Astrocyte (in vitro differentiated cells and primary cell): Measurements from ENCODE around the gene HOXD11. TPM values are rescaled to one million over a fixed set of nuclear protein-coding genes. Genes with fewer than 3 reads are reported as not detected.

Source experiments
- DNase-seq: peaks from one replicate; pipeline ENCODE4 v3.0.0-alpha.2; 2010; ENCODE audit warnings: low read depth
- FAIRE-seq: peaks from 2 replicates; lab custom pipeline; 2011; peaks lifted over from hg19 to GRCh38; lab: Jason Lieb, UNC
- H2AFZ ChIP-seq: 2 replicates; pipeline ENCODE4 v1.6.0; 2012; ENCODE audit warnings: low read depth, low read length, inconsistent platforms
- H3K27ac ChIP-seq: 2 replicates; pipeline ENCODE4 v1.5.1; 2011; ENCODE audit warnings: low read depth, low read length, inconsistent platforms
- H3K27me3 ChIP-seq: 2 replicates; pipeline ENCODE4 v1.6.0; 2011; ENCODE audit warnings: low read length, inconsistent platforms; ENCODE audit not compliant: insufficient read depth
- H3K36me3 ChIP-seq: 2 replicates; pipeline ENCODE4 v1.5.1; 2011; ENCODE audit warnings: low read length, inconsistent platforms; ENCODE audit not compliant: insufficient read depth
- H3K4me1 ChIP-seq: 2 replicates; pipeline ENCODE4 v1.5.1; 2011; ENCODE audit warnings: low read length, inconsistent platforms; ENCODE audit not compliant: insufficient read depth
- H3K4me2 ChIP-seq: 2 replicates; pipeline ENCODE4 v1.6.0; 2012; ENCODE audit warnings: low read length, inconsistent platforms
- H3K4me3 ChIP-seq: 2 replicates; pipeline ENCODE4 v1.5.1; 2011; ENCODE audit warnings: low read depth, mild to moderate bottlenecking, low read length, inconsistent platforms; ENCODE audit not compliant: insufficient read depth
- H3K79me2 ChIP-seq: 2 replicates; pipeline ENCODE4 v1.6.0; 2012; ENCODE audit warnings: mild to moderate bottlenecking, low read length, inconsistent platforms; ENCODE audit not compliant: insufficient read depth
- H3K9ac ChIP-seq: 2 replicates; pipeline ENCODE4 v1.6.0; 2012; ENCODE audit warnings: mild to moderate bottlenecking, low read length, inconsistent platforms
- H3K9me3 ChIP-seq: 2 replicates; pipeline ENCODE4 v1.5.1; 2012; ENCODE audit warnings: low read depth, mild to moderate bottlenecking, low read length, inconsistent platforms; ENCODE audit not compliant: insufficient read depth
- H4K20me1 ChIP-seq: 2 replicates; pipeline ENCODE4 v1.6.0; 2012; ENCODE audit warnings: low read length, inconsistent platforms; ENCODE audit not compliant: insufficient read depth
- H3K27ac Mint-ChIP-seq: one replicate; pipeline ENCODE4 v1.8.0; 2021; ENCODE audit warnings: mild to moderate bottlenecking, mixed read lengths; ENCODE audit not compliant: unreplicated experiment
- H3K27me3 Mint-ChIP-seq: one replicate; pipeline ENCODE4 v1.8.0; 2021; ENCODE audit warnings: low read depth, mixed read lengths; ENCODE audit not compliant: unreplicated experiment
- H3K36me3 Mint-ChIP-seq: one replicate; pipeline ENCODE4 v1.8.0; 2021; ENCODE audit warnings: low read depth, mixed read lengths; ENCODE audit not compliant: unreplicated experiment
- H3K4me1 Mint-ChIP-seq: one replicate; pipeline ENCODE4 v1.8.0; 2021; ENCODE audit warnings: low read depth, mixed read lengths; ENCODE audit not compliant: unreplicated experiment
- H3K4me3 Mint-ChIP-seq: one replicate; pipeline ENCODE4 v1.8.0; 2021; ENCODE audit warnings: mild to moderate bottlenecking, moderate library complexity, mixed read lengths; ENCODE audit not compliant: unreplicated experiment
- H3K9me3 Mint-ChIP-seq: one replicate; pipeline ENCODE4 v1.8.0; 2021; ENCODE audit warnings: mild to moderate bottlenecking, mixed read lengths; ENCODE audit not compliant: unreplicated experiment
- EZH2 ChIP-seq: IDR thresholded peaks from 2 replicates; pipeline ENCODE4 v1.6.1; 2012; ENCODE audit warnings: mild to moderate bottlenecking, low read length, inconsistent platforms; ENCODE audit not compliant: insufficient read depth
- total RNA-seq: library from RNA; stranded (reverse); gene quantifications from 2 replicates; pipeline ENCODE4 v1.2.1, GENCODE V29; 2021
- TF ChIP-seq, protein P1 (sequence below): IDR thresholded peaks from 2 replicates; pipeline ENCODE4 v1.5.1; 2011; ENCODE audit warnings: low read depth, mild to moderate bottlenecking, inconsistent platforms, low read length, moderate library complexity; ENCODE audit not compliant: insufficient read depth

Gene HOXD11
- total RNA-seq, 1 donor from 2014 or later = not detected

DNA sequence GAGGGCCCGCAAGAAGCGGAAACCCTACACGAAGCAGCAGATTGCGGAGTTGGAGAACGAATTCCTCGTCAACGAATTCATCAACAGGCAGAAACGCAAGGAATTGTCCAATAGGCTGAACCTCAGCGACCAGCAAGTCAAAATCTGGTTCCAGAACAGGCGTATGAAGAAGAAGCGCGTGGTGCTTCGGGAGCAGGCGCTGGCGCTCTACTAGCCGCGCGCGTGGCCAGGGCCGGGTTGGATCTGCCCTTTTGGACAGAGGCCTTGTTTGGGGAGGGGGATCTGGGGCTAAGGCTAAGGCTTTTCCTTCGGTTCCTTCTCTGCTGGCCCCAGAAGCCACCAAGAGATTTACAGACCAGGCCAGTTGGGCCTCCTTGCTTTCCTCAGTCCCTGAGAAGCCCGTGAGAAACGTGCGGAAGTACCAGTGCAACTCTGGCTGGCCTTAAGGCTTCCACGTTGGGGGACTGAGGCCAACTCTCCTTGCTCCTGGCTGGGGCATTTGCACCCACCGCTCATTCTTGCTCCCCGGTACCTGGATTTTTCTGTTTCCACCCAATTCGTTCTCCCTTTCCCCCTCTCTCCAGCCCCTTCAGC, 6.4 kb upstream of the HOXD11 start:
- Histone ChIP-seq H3K9ac (no peak overlapping the region), H3K9me3 (peaks cover 21% of the 10 kb centered on the region), H3K4me1 (peaks cover 7% of the 10 kb centered on the region), H2AFZ (no peak overlapping the region), H3K4me2 (no peak overlapping the region), H3K4me3 (no peak overlapping the region), H4K20me1 (peaks cover 5% of the 10 kb centered on the region), H3K27me3 (peaks cover 98% of the 10 kb centered on the region), H3K79me2 (no peaks in the 10 kb centered on the region), H3K27ac (no peak overlapping the region), H3K36me3 (no peaks in the 10 kb centered on the region)
- no peak overlapping the region for H3K4me3 Mint-ChIP-seq
- peak overlapping the region; percentile 26 for H3K27ac Mint-ChIP-seq
- no peak for DNase-seq
- H3K4me1 Mint-ChIP-seq = peaks cover 6% of the 10 kb centered on the region
- peaks cover 19% of the 10 kb centered on the region for H3K9me3 Mint-ChIP-seq
- peaks cover 92% of the 10 kb centered on the region for H3K27me3 Mint-ChIP-seq
- TF ChIP-seq, protein P1, sequence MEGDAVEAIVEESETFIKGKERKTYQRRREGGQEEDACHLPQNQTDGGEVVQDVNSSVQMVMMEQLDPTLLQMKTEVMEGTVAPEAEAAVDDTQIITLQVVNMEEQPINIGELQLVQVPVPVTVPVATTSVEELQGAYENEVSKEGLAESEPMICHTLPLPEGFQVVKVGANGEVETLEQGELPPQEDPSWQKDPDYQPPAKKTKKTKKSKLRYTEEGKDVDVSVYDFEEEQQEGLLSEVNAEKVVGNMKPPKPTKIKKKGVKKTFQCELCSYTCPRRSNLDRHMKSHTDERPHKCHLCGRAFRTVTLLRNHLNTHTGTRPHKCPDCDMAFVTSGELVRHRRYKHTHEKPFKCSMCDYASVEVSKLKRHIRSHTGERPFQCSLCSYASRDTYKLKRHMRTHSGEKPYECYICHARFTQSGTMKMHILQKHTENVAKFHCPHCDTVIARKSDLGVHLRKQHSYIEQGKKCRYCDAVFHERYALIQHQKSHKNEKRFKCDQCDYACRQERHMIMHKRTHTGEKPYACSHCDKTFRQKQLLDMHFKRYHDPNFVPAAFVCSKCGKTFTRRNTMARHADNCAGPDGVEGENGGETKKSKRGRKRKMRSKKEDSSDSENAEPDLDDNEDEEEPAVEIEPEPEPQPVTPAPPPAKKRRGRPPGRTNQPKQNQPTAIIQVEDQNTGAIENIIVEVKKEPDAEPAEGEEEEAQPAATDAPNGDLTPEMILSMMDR = no peak
- no peak for TF ChIP-seq EZH2
- H3K36me3 Mint-ChIP-seq = no peaks in the 10 kb centered on the region
- no peak for FAIRE-seq

GRCh38 chr2:176101216-176101830, 5.8 kb upstream of the HOXD11 start:
- H3K9ac ChIP-seq = no peak overlapping the region
- no peaks in the 10 kb centered on the region for H3K36me3 ChIP-seq
- no peak overlapping the region for H3K4me3 ChIP-seq
- no peak for FAIRE-seq
- Mint-ChIP-seq H3K9me3 (peaks cover 24% of the 10 kb centered on the region), H3K4me1 (peaks cover 6% of the 10 kb centered on the region), H3K27ac (peak overlapping the region; percentile 26), H3K4me3 (no peak overlapping the region), H3K27me3 (peaks cover 93% of the 10 kb centered on the region), H3K36me3 (no peaks in the 10 kb centered on the region)
- peaks cover 98% of the 10 kb centered on the region for H3K27me3 ChIP-seq
- H3K79me2 ChIP-seq = no peaks in the 10 kb centered on the region
- TF ChIP-seq, protein P1 = no peak
- no peak for TF ChIP-seq EZH2
- peaks cover 9% of the 10 kb centered on the region for H4K20me1 ChIP-seq
- H2AFZ ChIP-seq = no peak overlapping the region
- H3K4me2 ChIP-seq = no peak overlapping the region
- peaks cover 7% of the 10 kb centered on the region for H3K4me1 ChIP-seq
- H3K27ac ChIP-seq = no peak overlapping the region
- no peak for DNase-seq
- H3K9me3 ChIP-seq = peaks cover 20% of the 10 kb centered on the region

- H3K27ac Mint-ChIP-seq = no peak overlapping the region
- peaks cover 90% of the 10 kb centered on the region for H3K27me3 Mint-ChIP-seq
- peaks cover 7% of the 10 kb centered on the region for H3K4me1 Mint-ChIP-seq
- H3K36me3 ChIP-seq = no peaks in the 10 kb centered on the region
- H3K79me2 ChIP-seq = no peaks in the 10 kb centered on the region
- H3K4me1 ChIP-seq = peaks cover 2% of the 10 kb centered on the region
- H2AFZ ChIP-seq = no peak overlapping the region
- H3K27ac ChIP-seq = no peak overlapping the region
- DNase-seq (no peak), FAIRE-seq (no peak)
- TF ChIP-seq, protein P1 = no peak
- TF ChIP-seq EZH2 = no peak
- peaks cover 24% of the 10 kb centered on the region for H3K9me3 Mint-ChIP-seq
- H3K4me2 ChIP-seq = no peak overlapping the region
- peaks cover 7% of the 10 kb centered on the region for H4K20me1 ChIP-seq
- peaks cover 95% of the 10 kb centered on the region for H3K27me3 ChIP-seq
- peaks cover 17% of the 10 kb centered on the region for H3K9me3 ChIP-seq
- no peak overlapping the region for H3K9ac ChIP-seq
- no peak overlapping the region for H3K4me3 ChIP-seq
- H3K36me3 Mint-ChIP-seq = no peaks in the 10 kb centered on the region
- H3K4me3 Mint-ChIP-seq = no peak overlapping the region
Observed at GRCh38 chr2:176101842-176102241, 5.2 kb upstream of the HOXD11 start.
